Kidney (tissue), 14 donors: ENCODE measurements around the gene EFNB3. TPM values are rescaled to one million over a fixed set of nuclear protein-coding genes. Genes with fewer than 3 reads are reported as not detected.

ENCODE experiments used
- DNase-seq, 5 donors: peaks; one replicate each; pipeline ENCODE4 v3.0.0-alpha.2; 2013 to 2020
- FAIRE-seq: peaks from 2 replicates; lab custom pipeline; 2012; peaks lifted over from hg19 to GRCh38; lab: Jason Lieb, UNC
- H3K27ac ChIP-seq, 2 donors: one replicate each; pipeline ENCODE4 v1.7.0; 2013; ENCODE audit warnings: low read depth in 2 of 2, low read length in 2 of 2, inconsistent platforms in 1 of 2
- H3K27me3 ChIP-seq: one replicate; pipeline ENCODE4 v1.7.1; 2013; ENCODE audit warnings: low read length, inconsistent platforms; ENCODE audit not compliant: control insufficient read depth, insufficient read depth
- H3K36me3 ChIP-seq, 3 donors: one replicate each; pipeline versions ENCODE4 v1.7.0 to v1.7.1; 2013; ENCODE audit warnings: low read length in 3 of 3, control low read depth in 1 of 3, inconsistent platforms in 1 of 3; ENCODE audit not compliant: insufficient read depth in 3 of 3, control insufficient read depth in 2 of 3
- H3K4me1 ChIP-seq, 3 donors: one replicate each; pipeline versions ENCODE4 v1.7.0 to v1.7.1; 2013; ENCODE audit warnings: low read length in 3 of 3, inconsistent platforms in 1 of 3, low read depth in 1 of 3; ENCODE audit not compliant: control insufficient read depth in 2 of 3, insufficient read depth in 2 of 3
- H3K4me3 ChIP-seq, 3 donors: one replicate each; pipeline versions ENCODE4 v1.7.0 to v1.8.1; 2013; ENCODE audit warnings: low read length in 3 of 3, control low read depth in 1 of 3, inconsistent platforms in 1 of 3
- H3K9ac ChIP-seq, 3 donors: one replicate each; pipeline versions ENCODE4 v1.7.0 to v1.7.1; 2013; ENCODE audit warnings: low read length in 3 of 3, control low read depth in 1 of 3, inconsistent platforms in 1 of 3
- H3K9me3 ChIP-seq, 3 donors: one replicate each; pipeline versions ENCODE4 v1.7.0 to v1.7.1; 2013; ENCODE audit warnings: low read length in 3 of 3, control low read depth in 1 of 3, inconsistent platforms in 1 of 3; ENCODE audit not compliant: control insufficient read depth in 2 of 3, insufficient read depth in 1 of 3
- intact Hi-C: fragments of 100-400 bp; cut with DNase I; formaldehyde crosslinking; loops from one replicate; pipeline ENCODE4 v1.11.1; 2022
- polyA plus RNA-seq: library from polyadenylated mRNA; stranded (reverse); fragments of 350-450 nt; fragmentation: Illumina TruSeq; extraction: RNeasy Lipid Tissue Mini Kit (QIAGEN cat#74804); gene quantifications from one replicate; pipeline ENCODE4 v1.2.3, GENCODE V29; 2014; ENCODE audit warnings: low read depth, low replicate concordance; ENCODE audit not compliant: insufficient read depth
- total RNA-seq: library from RNA; stranded (reverse); fragmentation: NEBNext Ultra II Directional; extraction: Animal tissue kit (Norgen Biotek cat#: 25700); gene quantifications from one replicate; pipeline ENCODE4 v1.2.1, GENCODE V29; 2021
- TF ChIP-seq, protein P1 (sequence below): IDR thresholded peaks from 3 replicates; pipeline ENCODE4 v1.5.1; 2012; ENCODE audit warnings: mild to moderate bottlenecking, moderate library complexity, borderline replicate concordance; ENCODE audit not compliant: insufficient read depth; ENCODE audit errors: extremely low read depth
- donor health status: control.
- donor health status: control.
- donor health status: control.
- donor health status: control.
- donor health status: control.
- donor health status: DM: yes; HTN: yes; CAD: no.
- donor health status: Normal renal cell carcinoma (clear cell type).

The EFNB3 gene
- total and polyA plus RNA-seq, 2 donors from 2014 or later = 2.3 to 3.5 TPM

GRCh38 chr17:7695586-7695985 lies 9.4 kb upstream of the EFNB3 start:
- H3K27me3 ChIP-seq = no peaks in the 10 kb centered on the region
- H3K4me3 ChIP-seq = no peak overlapping the region
- H3K36me3 ChIP-seq = peaks cover 0 to 2% (median 0%) of the 10 kb centered on the region in 3 donors
- no peak for DNase-seq
- intact Hi-C loops = no loop called here
- TF ChIP-seq, protein P1, sequence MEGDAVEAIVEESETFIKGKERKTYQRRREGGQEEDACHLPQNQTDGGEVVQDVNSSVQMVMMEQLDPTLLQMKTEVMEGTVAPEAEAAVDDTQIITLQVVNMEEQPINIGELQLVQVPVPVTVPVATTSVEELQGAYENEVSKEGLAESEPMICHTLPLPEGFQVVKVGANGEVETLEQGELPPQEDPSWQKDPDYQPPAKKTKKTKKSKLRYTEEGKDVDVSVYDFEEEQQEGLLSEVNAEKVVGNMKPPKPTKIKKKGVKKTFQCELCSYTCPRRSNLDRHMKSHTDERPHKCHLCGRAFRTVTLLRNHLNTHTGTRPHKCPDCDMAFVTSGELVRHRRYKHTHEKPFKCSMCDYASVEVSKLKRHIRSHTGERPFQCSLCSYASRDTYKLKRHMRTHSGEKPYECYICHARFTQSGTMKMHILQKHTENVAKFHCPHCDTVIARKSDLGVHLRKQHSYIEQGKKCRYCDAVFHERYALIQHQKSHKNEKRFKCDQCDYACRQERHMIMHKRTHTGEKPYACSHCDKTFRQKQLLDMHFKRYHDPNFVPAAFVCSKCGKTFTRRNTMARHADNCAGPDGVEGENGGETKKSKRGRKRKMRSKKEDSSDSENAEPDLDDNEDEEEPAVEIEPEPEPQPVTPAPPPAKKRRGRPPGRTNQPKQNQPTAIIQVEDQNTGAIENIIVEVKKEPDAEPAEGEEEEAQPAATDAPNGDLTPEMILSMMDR = no peak
- no peak overlapping the region for H3K9ac ChIP-seq
- H3K4me1 ChIP-seq = no peaks in the 10 kb centered on the region
- no peaks in the 10 kb centered on the region for H3K9me3 ChIP-seq
- no peak overlapping the region for H3K27ac ChIP-seq
- FAIRE-seq = no peak

GRCh38 chr17:7697828-7698588 lies 7.0 kb upstream of the EFNB3 start:
- Histone ChIP-seq H3K36me3 (peaks cover 0 to 11% (median 2%) of the 10 kb centered on the region in 3 donors), H3K27ac (no peak overlapping the region), H3K4me3 (no peak overlapping the region), H3K27me3 (no peaks in the 10 kb centered on the region), H3K4me1 (no peaks in the 10 kb centered on the region), H3K9ac (no peak overlapping the region), H3K9me3 (no peaks in the 10 kb centered on the region)
- DNase-seq = no peak
- intact Hi-C loops = no loop called here
- TF ChIP-seq, protein P1 = no peak
- FAIRE-seq = no peak

DNA sequence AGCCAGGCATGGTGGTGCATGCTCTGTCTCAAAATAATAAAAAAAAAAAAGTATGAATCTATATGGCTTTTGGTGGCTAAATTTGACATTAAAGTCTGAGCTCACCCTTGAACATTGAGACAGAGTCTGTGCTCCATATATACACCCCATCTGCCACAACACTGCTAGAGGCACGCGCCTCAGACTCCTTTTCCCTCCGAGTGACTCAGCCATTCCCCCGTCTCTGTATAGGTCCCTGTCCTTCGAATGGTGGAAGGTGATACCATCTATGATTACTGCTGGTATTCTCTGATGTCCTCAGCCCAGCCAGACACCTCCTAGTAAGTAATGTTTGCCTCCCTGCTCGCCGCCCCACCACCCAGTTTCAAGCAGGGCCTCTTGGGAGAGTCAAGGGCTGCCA lies 4.5 kb upstream of the EFNB3 start:
- no peak overlapping the region for H3K27ac ChIP-seq
- H3K36me3 ChIP-seq = peaks cover 0 to 11% (median 2%) of the 10 kb centered on the region in 3 donors
- TF ChIP-seq, protein P1 = no peak
- no peak overlapping the region for H3K4me3 ChIP-seq
- no peak overlapping the region for H3K9ac ChIP-seq
- DNase-seq (no peak), FAIRE-seq (no peak)
- H3K4me1 ChIP-seq = peaks cover 0 to 4% (median 0%) of the 10 kb centered on the region in 3 donors
- intact Hi-C loops = no loop called here
- H3K9me3 ChIP-seq = no peaks in the 10 kb centered on the region
- H3K27me3 ChIP-seq = no peaks in the 10 kb centered on the region
